ENCODE data around the gene PLS1.

Gene PLS1

GRCh38 chr3:142618917-142619461, 22.8 kb downstream of the PLS1 start:
- DNase-seq (ENCODE audit: low read depth) = peak; percentile 19
- Histone ChIP-seq H3K9me3 (ENCODE audit: control insufficient read depth, low read length) (no peaks in the 10 kb centered on the region), H3K27me3 (replicated peaks; ENCODE audit: control insufficient read depth, insufficient read depth, low read length) (no peaks in the 10 kb centered on the region), H3K36me3 (ENCODE audit: control insufficient read depth, insufficient read depth, low read length, severe bottlenecking) (no peaks in the 10 kb centered on the region), H3K4me3 (ENCODE audit: low read length) (no peak overlapping the region), H3K9ac (ENCODE audit: low read length) (no peak overlapping the region), H3K4me1 (ENCODE audit: control insufficient read depth, insufficient read depth, low read length) (no peaks in the 10 kb centered on the region)

- Histone ChIP-seq H3K4me3 (ENCODE audit: low read length) (no peak overlapping the region), H3K4me1 (ENCODE audit: control insufficient read depth, insufficient read depth, low read length) (no peaks in the 10 kb centered on the region), H3K9me3 (ENCODE audit: control insufficient read depth, low read length) (no peaks in the 10 kb centered on the region), H3K9ac (ENCODE audit: low read length) (no peak overlapping the region), H3K27me3 (replicated peaks; ENCODE audit: control insufficient read depth, insufficient read depth, low read length) (no peaks in the 10 kb centered on the region), H3K36me3 (ENCODE audit: control insufficient read depth, insufficient read depth, low read length, severe bottlenecking) (no peaks in the 10 kb centered on the region)
- DNase-seq (ENCODE audit: low read depth) = no peak
These were observed 26.2 kb downstream of the PLS1 start for GRCh38 chr3:142622405-142622804.

GRCh38 chr3:142623194-142623593, 27.0 kb downstream of the PLS1 start:
- DNase-seq (ENCODE audit: low read depth) = no peak

GRCh38 chr3:142624341-142625152, 28.4 kb downstream of the PLS1 start:
- DNase-seq (ENCODE audit: low read depth) = peak; percentile 20
- Histone ChIP-seq H3K4me1 (ENCODE audit: control insufficient read depth, insufficient read depth, low read length) (peaks cover under 1% of the 10 kb centered on the region), H3K9me3 (ENCODE audit: control insufficient read depth, low read length) (no peaks in the 10 kb centered on the region), H3K9ac (ENCODE audit: low read length) (no peak overlapping the region), H3K4me3 (ENCODE audit: low read length) (no peak overlapping the region), H3K36me3 (ENCODE audit: control insufficient read depth, insufficient read depth, low read length, severe bottlenecking) (no peaks in the 10 kb centered on the region), H3K27me3 (replicated peaks; ENCODE audit: control insufficient read depth, insufficient read depth, low read length) (no peaks in the 10 kb centered on the region)

More at GRCh38 chr3:142623194-142623593, 27.0 kb downstream of the PLS1 start:
- Histone ChIP-seq H3K36me3 (ENCODE audit: control insufficient read depth, insufficient read depth, low read length, severe bottlenecking) (no peaks in the 10 kb centered on the region), H3K27me3 (replicated peaks; ENCODE audit: control insufficient read depth, insufficient read depth, low read length) (no peaks in the 10 kb centered on the region), H3K4me3 (ENCODE audit: low read length) (no peak overlapping the region), H3K4me1 (ENCODE audit: control insufficient read depth, insufficient read depth, low read length) (no peaks in the 10 kb centered on the region), H3K9ac (ENCODE audit: low read length) (no peak overlapping the region), H3K9me3 (ENCODE audit: control insufficient read depth, low read length) (no peaks in the 10 kb centered on the region)

- Histone ChIP-seq H3K9ac (ENCODE audit: low read length) (no peak overlapping the region), H3K9me3 (ENCODE audit: control insufficient read depth, low read length) (no peaks in the 10 kb centered on the region), H3K27me3 (replicated peaks; ENCODE audit: control insufficient read depth, insufficient read depth, low read length) (no peaks in the 10 kb centered on the region), H3K36me3 (ENCODE audit: control insufficient read depth, insufficient read depth, low read length, severe bottlenecking) (no peaks in the 10 kb centered on the region), H3K4me1 (ENCODE audit: control insufficient read depth, insufficient read depth, low read length) (peaks cover 4% of the 10 kb centered on the region), H3K4me3 (ENCODE audit: low read length) (no peak overlapping the region)
- DNase-seq (ENCODE audit: low read depth) = no peak
These were observed 28.9 kb downstream of the PLS1 start for GRCh38 chr3:142625153-142625440.

GRCh38 chr3:142626971-142627370, 30.8 kb downstream of the PLS1 start:
- H3K4me1 ChIP-seq (ENCODE audit: control insufficient read depth, insufficient read depth, low read length) = peaks cover 4% of the 10 kb centered on the region
- no peaks in the 10 kb centered on the region for H3K36me3 ChIP-seq (ENCODE audit: control insufficient read depth, insufficient read depth, low read length, severe bottlenecking)
- no peak overlapping the region for H3K4me3 ChIP-seq (ENCODE audit: low read length)
- H3K9ac ChIP-seq (ENCODE audit: low read length) = no peak overlapping the region
- no peak for DNase-seq (ENCODE audit: low read depth)
- H3K9me3 ChIP-seq (ENCODE audit: control insufficient read depth, low read length) = no peaks in the 10 kb centered on the region
- no peaks in the 10 kb centered on the region for H3K27me3 ChIP-seq (replicated peaks; ENCODE audit: control insufficient read depth, insufficient read depth, low read length)

- Histone ChIP-seq H3K27me3 (replicated peaks; ENCODE audit: control insufficient read depth, insufficient read depth, low read length) (no peaks in the 10 kb centered on the region), H3K9me3 (ENCODE audit: control insufficient read depth, low read length) (no peaks in the 10 kb centered on the region), H3K4me3 (ENCODE audit: low read length) (no peak overlapping the region), H3K36me3 (ENCODE audit: control insufficient read depth, insufficient read depth, low read length, severe bottlenecking) (no peaks in the 10 kb centered on the region), H3K9ac (ENCODE audit: low read length) (no peak overlapping the region), H3K4me1 (ENCODE audit: control insufficient read depth, insufficient read depth, low read length) (peaks cover 4% of the 10 kb centered on the region)
- DNase-seq (ENCODE audit: low read depth) = no peak
These were observed 32.6 kb downstream of the PLS1 start for GRCh38 chr3:142628801-142629200.

GRCh38 chr3:142633073-142633472, 36.9 kb downstream of the PLS1 start:
- Histone ChIP-seq H3K27me3 (replicated peaks; ENCODE audit: control insufficient read depth, insufficient read depth, low read length) (no peaks in the 10 kb centered on the region), H3K36me3 (ENCODE audit: control insufficient read depth, insufficient read depth, low read length, severe bottlenecking) (no peaks in the 10 kb centered on the region), H3K4me1 (ENCODE audit: control insufficient read depth, insufficient read depth, low read length) (peaks cover 4% of the 10 kb centered on the region), H3K9me3 (ENCODE audit: control insufficient read depth, low read length) (no peaks in the 10 kb centered on the region), H3K9ac (ENCODE audit: low read length) (no peak overlapping the region), H3K4me3 (ENCODE audit: low read length) (no peak overlapping the region)
- DNase-seq (ENCODE audit: low read depth) = no peak

- no peak overlapping the region for H3K9ac ChIP-seq (ENCODE audit: low read length)
- H3K4me1 ChIP-seq (ENCODE audit: control insufficient read depth, insufficient read depth, low read length) = no peaks in the 10 kb centered on the region
- H3K27me3 ChIP-seq (replicated peaks; ENCODE audit: control insufficient read depth, insufficient read depth, low read length) = no peaks in the 10 kb centered on the region
- no peaks in the 10 kb centered on the region for H3K36me3 ChIP-seq (ENCODE audit: control insufficient read depth, insufficient read depth, low read length, severe bottlenecking)
- DNase-seq (ENCODE audit: low read depth) = no peak
- no peak overlapping the region for H3K4me3 ChIP-seq (ENCODE audit: low read length)
- no peaks in the 10 kb centered on the region for H3K9me3 ChIP-seq (ENCODE audit: control insufficient read depth, low read length)
These were observed 39.9 kb downstream of the PLS1 start for GRCh38 chr3:142636050-142636449.

- Histone ChIP-seq H3K4me3 (ENCODE audit: low read length) (no peak overlapping the region), H3K9me3 (ENCODE audit: control insufficient read depth, low read length) (no peaks in the 10 kb centered on the region), H3K36me3 (ENCODE audit: control insufficient read depth, insufficient read depth, low read length, severe bottlenecking) (no peaks in the 10 kb centered on the region), H3K4me1 (ENCODE audit: control insufficient read depth, insufficient read depth, low read length) (no peaks in the 10 kb centered on the region), H3K27me3 (replicated peaks; ENCODE audit: control insufficient read depth, insufficient read depth, low read length) (no peaks in the 10 kb centered on the region), H3K9ac (ENCODE audit: low read length) (no peak overlapping the region)
- no peak for DNase-seq (ENCODE audit: low read depth)
These were observed 40.5 kb downstream of the PLS1 start for GRCh38 chr3:142636664-142637063.

GRCh38 chr3:142638291-142638690, 42.1 kb downstream of the PLS1 start:
- H3K4me3 ChIP-seq (ENCODE audit: low read length) = no peak overlapping the region
- H3K36me3 ChIP-seq (ENCODE audit: control insufficient read depth, insufficient read depth, low read length, severe bottlenecking) = no peaks in the 10 kb centered on the region
- no peaks in the 10 kb centered on the region for H3K4me1 ChIP-seq (ENCODE audit: control insufficient read depth, insufficient read depth, low read length)
- no peaks in the 10 kb centered on the region for H3K9me3 ChIP-seq (ENCODE audit: control insufficient read depth, low read length)
- no peak for DNase-seq (ENCODE audit: low read depth)
- no peak overlapping the region for H3K9ac ChIP-seq (ENCODE audit: low read length)
- H3K27me3 ChIP-seq (replicated peaks; ENCODE audit: control insufficient read depth, insufficient read depth, low read length) = no peaks in the 10 kb centered on the region

- peaks cover 6% of the 10 kb centered on the region for H3K4me1 ChIP-seq (ENCODE audit: control insufficient read depth, insufficient read depth, low read length)
- no peaks in the 10 kb centered on the region for H3K9me3 ChIP-seq (ENCODE audit: control insufficient read depth, low read length)
- no peaks in the 10 kb centered on the region for H3K36me3 ChIP-seq (ENCODE audit: control insufficient read depth, insufficient read depth, low read length, severe bottlenecking)
- H3K27me3 ChIP-seq (replicated peaks; ENCODE audit: control insufficient read depth, insufficient read depth, low read length) = no peaks in the 10 kb centered on the region
- no peak overlapping the region for H3K4me3 ChIP-seq (ENCODE audit: low read length)
- H3K9ac ChIP-seq (ENCODE audit: low read length) = no peak overlapping the region
- DNase-seq (ENCODE audit: low read depth) = no peak
These were observed 45.3 kb downstream of the PLS1 start for GRCh38 chr3:142641504-142641903.

Measured in adipocyte (in vitro differentiated cells).